ENCODE results near the gene EPB41L5.

Gene EPB41L5

DNA sequence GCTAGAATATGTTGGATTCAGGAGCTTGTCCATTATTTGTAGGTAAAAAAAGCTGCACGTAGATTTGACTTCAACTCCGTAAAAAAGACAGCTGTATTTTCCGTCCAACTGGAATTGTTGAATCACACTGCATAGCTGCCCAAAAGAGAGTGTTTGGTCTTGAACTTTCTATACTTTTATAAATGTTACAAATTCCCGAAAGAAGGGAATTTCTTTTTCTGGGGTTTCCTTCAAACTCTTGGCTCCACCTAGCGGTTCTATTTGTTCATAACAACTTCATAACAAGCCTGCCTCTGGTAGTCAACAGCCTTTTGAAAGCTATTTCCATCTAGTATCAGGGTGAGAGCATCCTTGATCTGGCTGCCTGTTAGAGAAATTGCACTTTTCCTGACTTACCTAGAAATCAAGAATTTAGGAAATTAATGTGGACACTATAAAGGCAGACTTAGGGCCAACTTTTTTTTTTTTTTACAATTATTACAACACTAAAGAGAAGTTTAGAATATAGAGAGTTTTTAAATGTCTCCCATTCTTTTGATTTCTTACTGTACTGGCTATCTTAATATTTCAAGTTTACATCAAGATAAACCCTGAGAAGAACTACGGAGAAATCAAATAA lies 162.2 kb downstream of the EPB41L5 start:
- Histone ChIP-seq H2AFZ (ENCODE audit: low read length) (no peak overlapping the region), H3F3A (ENCODE audit: insufficient read depth, low read length) (no peaks in the 10 kb centered on the region), H3K4me3 (ENCODE audit: low read depth, low read length, poor library complexity, severe bottlenecking) (no peak overlapping the region), H3K9ac (ENCODE audit: low read length) (no peak overlapping the region; the same call in 1 of the 2 replicates), H3K4me1 (ENCODE audit: insufficient read depth, low read length, severe bottlenecking) (peaks cover 41% of the 10 kb centered on the region), H3K79me2 (ENCODE audit: insufficient read depth, low read length) (no peaks in the 10 kb centered on the region), H3K9me2 (ENCODE audit: low read depth, low read length) (no peaks in the 10 kb centered on the region), H3K27me3 (ENCODE audit: insufficient read depth, low read length) (no peaks in the 10 kb centered on the region), H4K20me1 (ENCODE audit: insufficient read depth, low read length) (no peaks in the 10 kb centered on the region), H3K9me3 (ENCODE audit: low read length) (no peaks in the 10 kb centered on the region), H3K4me2 (ENCODE audit: low read length) (peak overlapping the region; percentile 31; the same call in 1 of the 2 replicates), H3K36me3 (ENCODE audit: insufficient read depth, low read length) (no peaks in the 10 kb centered on the region), H3K27ac (ENCODE audit: low read depth, low read length, poor library complexity, severe bottlenecking) (peak overlapping the region; percentile 53)
- no peak for TF ChIP-seq EZH2 (IDR thresholded peaks at IDR 0.05; ENCODE audit: borderline replicate concordance, low read length)
- TF ChIP-seq, protein P1, sequence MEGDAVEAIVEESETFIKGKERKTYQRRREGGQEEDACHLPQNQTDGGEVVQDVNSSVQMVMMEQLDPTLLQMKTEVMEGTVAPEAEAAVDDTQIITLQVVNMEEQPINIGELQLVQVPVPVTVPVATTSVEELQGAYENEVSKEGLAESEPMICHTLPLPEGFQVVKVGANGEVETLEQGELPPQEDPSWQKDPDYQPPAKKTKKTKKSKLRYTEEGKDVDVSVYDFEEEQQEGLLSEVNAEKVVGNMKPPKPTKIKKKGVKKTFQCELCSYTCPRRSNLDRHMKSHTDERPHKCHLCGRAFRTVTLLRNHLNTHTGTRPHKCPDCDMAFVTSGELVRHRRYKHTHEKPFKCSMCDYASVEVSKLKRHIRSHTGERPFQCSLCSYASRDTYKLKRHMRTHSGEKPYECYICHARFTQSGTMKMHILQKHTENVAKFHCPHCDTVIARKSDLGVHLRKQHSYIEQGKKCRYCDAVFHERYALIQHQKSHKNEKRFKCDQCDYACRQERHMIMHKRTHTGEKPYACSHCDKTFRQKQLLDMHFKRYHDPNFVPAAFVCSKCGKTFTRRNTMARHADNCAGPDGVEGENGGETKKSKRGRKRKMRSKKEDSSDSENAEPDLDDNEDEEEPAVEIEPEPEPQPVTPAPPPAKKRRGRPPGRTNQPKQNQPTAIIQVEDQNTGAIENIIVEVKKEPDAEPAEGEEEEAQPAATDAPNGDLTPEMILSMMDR (IDR thresholded peaks at IDR 0.05; ENCODE audit: low read length) = peak; percentile 85

DNA sequence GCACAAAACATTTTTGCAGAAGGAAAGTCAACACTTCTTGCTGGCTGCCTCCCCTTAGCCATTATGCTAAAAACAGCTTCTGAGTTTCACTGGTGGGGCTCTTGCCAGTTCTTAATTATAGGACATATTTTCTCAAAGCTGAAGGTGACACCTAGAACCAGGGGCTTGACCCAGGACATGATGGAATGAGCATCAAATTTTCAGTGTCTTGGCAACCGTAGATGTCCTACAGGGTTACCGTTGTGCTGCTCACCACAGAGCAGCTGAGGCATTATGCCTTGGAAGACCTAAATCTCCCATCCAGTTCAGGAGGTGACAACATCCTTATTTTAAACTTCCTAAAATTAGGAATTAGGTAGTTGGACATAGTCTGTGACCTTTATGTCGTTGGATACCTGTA lies 163.6 kb downstream of the EPB41L5 start:
- Histone ChIP-seq H3K4me1 (ENCODE audit: insufficient read depth, low read length, severe bottlenecking) (peaks cover 42% of the 10 kb centered on the region), H3K4me2 (ENCODE audit: low read length) (peak overlapping the region; percentile 81)

DNA sequence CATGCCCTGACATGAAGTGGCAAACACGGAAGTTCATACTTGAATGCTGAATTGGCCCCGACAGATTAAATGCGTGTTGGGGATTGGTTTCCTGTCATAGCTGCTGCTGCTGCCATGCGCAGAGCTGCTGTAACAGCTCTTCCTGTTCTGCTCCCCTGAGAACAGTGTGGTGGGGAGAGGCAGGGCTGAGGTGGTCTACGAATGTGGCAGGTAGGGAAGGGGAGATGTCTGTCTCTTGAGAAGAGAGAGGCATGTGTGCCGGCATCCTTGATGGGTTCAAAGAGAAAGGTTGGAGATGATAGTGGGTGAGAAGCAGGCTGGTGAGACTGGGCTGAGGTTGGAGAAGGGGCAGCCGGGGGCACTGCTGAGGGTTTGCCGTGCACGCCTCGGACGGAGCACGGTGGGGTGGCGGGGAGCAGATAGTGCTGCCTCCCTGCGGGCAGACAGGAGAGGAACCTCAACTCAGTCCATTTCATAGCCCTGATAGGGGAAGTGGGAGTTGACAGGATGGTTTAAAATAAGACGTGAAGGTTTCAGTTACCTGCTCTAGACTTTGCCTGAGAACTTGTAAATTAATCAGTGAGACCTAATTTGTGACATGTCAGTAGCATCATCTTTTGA lies 164.2 kb downstream of the EPB41L5 start:
- Histone ChIP-seq H3K4me2 (ENCODE audit: low read length) (peak overlapping the region; percentile 81), H3K4me1 (ENCODE audit: insufficient read depth, low read length, severe bottlenecking) (peaks cover 48% of the 10 kb centered on the region), H3K27me3 (ENCODE audit: insufficient read depth, low read length) (no peaks in the 10 kb centered on the region), H2AFZ (ENCODE audit: low read length) (no peak overlapping the region), H3K9me2 (ENCODE audit: low read depth, low read length) (no peaks in the 10 kb centered on the region), H3K9me3 (ENCODE audit: low read length) (no peaks in the 10 kb centered on the region), H3K79me2 (ENCODE audit: insufficient read depth, low read length) (no peaks in the 10 kb centered on the region), H4K20me1 (ENCODE audit: insufficient read depth, low read length) (no peaks in the 10 kb centered on the region), H3K4me3 (ENCODE audit: low read depth, low read length, poor library complexity, severe bottlenecking) (peak overlapping the region; percentile 63), H3F3A (ENCODE audit: insufficient read depth, low read length) (no peaks in the 10 kb centered on the region), H3K27ac (ENCODE audit: low read depth, low read length, poor library complexity, severe bottlenecking) (peak overlapping the region; percentile 84), H3K9ac (ENCODE audit: low read length) (peak overlapping the region; percentile 67), H3K36me3 (ENCODE audit: insufficient read depth, low read length) (no peaks in the 10 kb centered on the region)
- TF ChIP-seq, protein P1 (IDR thresholded peaks at IDR 0.05; ENCODE audit: low read length) = peak; percentile 84
- TF ChIP-seq EZH2 (IDR thresholded peaks at IDR 0.05; ENCODE audit: borderline replicate concordance, low read length) = no peak

More for the DNA sequence above, 163.6 kb downstream of the EPB41L5 start:
- Histone ChIP-seq H3K9me3 (ENCODE audit: low read length) (no peaks in the 10 kb centered on the region), H2AFZ (ENCODE audit: low read length) (no peak overlapping the region), H3K27me3 (ENCODE audit: insufficient read depth, low read length) (no peaks in the 10 kb centered on the region), H3K4me3 (ENCODE audit: low read depth, low read length, poor library complexity, severe bottlenecking) (peak overlapping the region; percentile 63), H3K27ac (ENCODE audit: low read depth, low read length, poor library complexity, severe bottlenecking) (peak overlapping the region; percentile 84), H3K36me3 (ENCODE audit: insufficient read depth, low read length) (no peaks in the 10 kb centered on the region), H3F3A (ENCODE audit: insufficient read depth, low read length) (no peaks in the 10 kb centered on the region), H3K9me2 (ENCODE audit: low read depth, low read length) (no peaks in the 10 kb centered on the region), H3K9ac (ENCODE audit: low read length) (peak overlapping the region; percentile 67), H4K20me1 (ENCODE audit: insufficient read depth, low read length) (no peaks in the 10 kb centered on the region), H3K79me2 (ENCODE audit: insufficient read depth, low read length) (no peaks in the 10 kb centered on the region)
- no peak for TF ChIP-seq EZH2 (IDR thresholded peaks at IDR 0.05; ENCODE audit: borderline replicate concordance, low read length)
- TF ChIP-seq, protein P1 (IDR thresholded peaks at IDR 0.05; ENCODE audit: low read length) = no peak
